Neural cell (in vitro differentiated cells): ENCODE data around the gene ALS2. TPM values are rescaled to one million over a fixed set of nuclear protein-coding genes. Genes with fewer than 3 reads are reported as not detected.

ENCODE experiments used
- H2AFZ ChIP-seq: fragments of 200-600, 300-800 bp; sonication (generic), shearing (Covaris generic); 2 replicates; pipeline ENCODE4 v1.6.0; 2014; ENCODE audit warnings: low read depth, mild to moderate bottlenecking, antibody characterized with exemption, low read length, moderate library complexity
- H3F3A ChIP-seq: fragments of 200-600 bp; shearing (Covaris generic); 2 replicates; pipeline ENCODE4 v1.6.1; 2016; ENCODE audit warnings: mild to moderate bottlenecking, moderate library complexity, mixed read lengths, antibody characterized with exemption, low read length; ENCODE audit not compliant: insufficient read depth, poor library complexity, severe bottlenecking
- H3K27ac ChIP-seq: fragments of 200-600, 300-800 bp; sonication (generic), shearing (Covaris generic); 2 replicates; pipeline ENCODE4 v1.5.1; 2014; ENCODE audit warnings: mild to moderate bottlenecking, low read length, moderate library complexity
- H3K27me3 ChIP-seq: fragments of 300-800, 200-600 bp; sonication (generic), shearing (Covaris generic); 2 replicates; pipeline ENCODE4 v1.6.0; 2014; ENCODE audit warnings: mild to moderate bottlenecking, low read depth, low read length, moderate library complexity; ENCODE audit not compliant: insufficient read depth
- H3K36me3 ChIP-seq: fragments of 300-800, 200-600 bp; sonication (generic), shearing (Covaris generic); 2 replicates; pipeline ENCODE4 v1.5.1; 2014; ENCODE audit warnings: mild to moderate bottlenecking, antibody characterized with exemption, low read length, moderate library complexity; ENCODE audit not compliant: insufficient read depth
- H3K4me2 ChIP-seq: fragments of 300-800, 200-600 bp; sonication (generic), shearing (Covaris generic); 2 replicates; pipeline ENCODE4 v1.6.0; 2014; ENCODE audit warnings: mild to moderate bottlenecking, low read length
- H3K4me3 ChIP-seq: fragments of 300-800, 200-600 bp; sonication (generic), shearing (Covaris generic); 2 replicates; pipeline ENCODE4 v1.5.1; 2014; ENCODE audit warnings: mild to moderate bottlenecking, low read length, moderate library complexity
- H3K79me2 ChIP-seq: fragments of 200-600 bp; shearing (Covaris generic); replicated peaks from 2 replicates; pipeline ENCODE4 v1.6.0; 2014; ENCODE audit warnings: mild to moderate bottlenecking, low read length, moderate library complexity; ENCODE audit not compliant: insufficient read depth
- H3K9ac ChIP-seq: fragments of 300-800, 200-600 bp; sonication (generic), shearing (Covaris generic); 2 replicates; pipeline ENCODE4 v1.6.1; 2016; ENCODE audit warnings: mild to moderate bottlenecking, low read length, mixed read lengths
- H3K9me2 ChIP-seq: fragments of 200-600 bp; shearing (Covaris generic); 2 replicates; pipeline ENCODE4 v1.6.1; 2016; ENCODE audit warnings: mild to moderate bottlenecking, low read length, mixed read lengths; ENCODE audit not compliant: insufficient read depth
- H3K9me3 ChIP-seq: fragments of 200-600, 300-800 bp; sonication (generic), shearing (Covaris generic); 2 replicates; pipeline ENCODE4 v1.6.1; 2016; ENCODE audit warnings: mild to moderate bottlenecking, mixed run types, low read length, moderate library complexity, mixed read lengths
- H4K20me1 ChIP-seq: fragments of 200-600 bp; shearing (Covaris generic); 2 replicates; pipeline ENCODE4 v1.6.1; 2016; ENCODE audit warnings: mild to moderate bottlenecking, mixed run types; ENCODE audit not compliant: insufficient read depth
- EP300 ChIP-seq: fragments of 450-650 bp; conservative IDR thresholded peaks from 2 replicates; pipeline ENCODE4 v1.6.1; 2014; ENCODE audit warnings: antibody characterized with exemption, mild to moderate bottlenecking, moderate library complexity; ENCODE audit not compliant: poor library complexity, severe bottlenecking
- EZH2 ChIP-seq: fragments of 200-600, 300-800 bp; shearing (Covaris generic), sonication (generic); IDR thresholded peaks from 2 replicates; pipeline ENCODE4 v1.6.1; 2014; ENCODE audit warnings: antibody characterized with exemption, low read length, borderline replicate concordance, mild to moderate bottlenecking; ENCODE audit not compliant: insufficient read depth, poor library complexity, severe bottlenecking
- MXI1 ChIP-seq: fragments of 450-650 bp; conservative IDR thresholded peaks from 2 replicates; pipeline ENCODE4 v1.6.1; 2014; ENCODE audit warnings: antibody characterized with exemption, mild to moderate bottlenecking; ENCODE audit not compliant: poor library complexity, severe bottlenecking
- POLR2AphosphoS5 ChIP-seq: IDR thresholded peaks from 2 replicates; pipeline ENCODE4 v1.6.1; 2012
- RAD21 ChIP-seq: fragments of 450-650 bp; conservative IDR thresholded peaks from 2 replicates; pipeline ENCODE4 v1.6.1; 2014; ENCODE audit warnings: antibody characterized with exemption, mild to moderate bottlenecking, moderate library complexity
- SMC3 ChIP-seq: fragments of 450-650 bp; conservative IDR thresholded peaks from 2 replicates; pipeline ENCODE4 v1.6.1; 2014; ENCODE audit warnings: antibody characterized with exemption, mild to moderate bottlenecking, moderate library complexity; ENCODE audit not compliant: poor library complexity
- TAF1 ChIP-seq: IDR thresholded peaks from 2 replicates; pipeline ENCODE4 v1.6.1; 2012; ENCODE audit warnings: low read depth
- polyA plus RNA-seq: library from polyadenylated mRNA; depleted of rRNA; stranded (reverse); fragments of >200 nt; gene quantifications from 2 replicates; pipeline ENCODE4 v1.2.3, GENCODE V29; 2014
- TF ChIP-seq, protein P1 (sequence below): fragments of 450-650 bp; IDR thresholded peaks from 2 replicates; pipeline ENCODE4 v1.5.1; 2014; ENCODE audit warnings: antibody characterized with exemption, mild to moderate bottlenecking, moderate library complexity; ENCODE audit not compliant: poor library complexity, severe bottlenecking
- TF ChIP-seq, protein P2 (sequence below): IDR thresholded peaks from 2 replicates; pipeline ENCODE4 v1.6.1; 2012; ENCODE audit warnings: borderline replicate concordance

Gene ALS2
- polyA plus RNA-seq, 1 donor from 2014 or later = 26.3 TPM

DNA sequence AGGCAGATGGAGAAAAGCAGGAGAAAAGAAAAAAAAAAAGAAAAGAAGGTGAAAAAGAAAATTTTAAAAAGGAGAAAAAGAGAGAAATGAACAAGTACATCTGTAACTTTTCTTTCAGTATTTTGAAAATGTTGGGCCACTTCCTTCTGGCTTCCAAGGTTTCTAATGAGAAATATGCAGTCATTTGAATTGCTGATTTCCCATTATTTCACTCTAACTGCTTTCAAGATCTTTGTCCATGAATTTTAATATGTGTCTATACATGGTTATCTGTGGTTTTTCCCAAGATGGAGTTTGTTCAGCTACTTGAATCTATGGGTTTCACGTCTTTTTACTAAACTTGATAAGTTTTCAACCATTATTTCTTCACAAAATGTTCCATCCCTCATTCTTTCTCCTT is 68.0 kb downstream of the ALS2 start (continued):
- TF ChIP-seq RAD21 = no peak

DNA sequence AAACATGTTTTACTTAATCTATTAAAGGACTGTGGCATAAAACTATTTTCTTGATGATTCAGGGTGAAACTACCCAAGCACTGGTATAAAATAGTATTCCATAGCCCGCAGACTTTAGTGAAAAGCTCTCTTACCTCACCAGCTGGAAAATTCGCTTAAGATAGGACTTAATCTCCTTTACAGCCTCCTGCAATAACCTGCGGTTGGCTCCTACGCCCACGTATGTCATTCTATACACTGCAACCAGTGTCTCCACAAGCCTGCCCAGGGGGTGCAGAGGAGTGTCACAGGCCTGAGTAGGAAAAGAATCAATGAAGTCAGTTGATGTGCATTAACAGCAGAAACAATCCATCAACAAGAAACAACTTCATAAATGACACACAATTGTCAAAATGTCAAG is 71.0 kb downstream of the ALS2 start:
- no peaks in the 10 kb centered on the region for H3F3A ChIP-seq
- TF ChIP-seq SMC3 (no peak), TAF1 (no peak)
- TF ChIP-seq, protein P1, sequence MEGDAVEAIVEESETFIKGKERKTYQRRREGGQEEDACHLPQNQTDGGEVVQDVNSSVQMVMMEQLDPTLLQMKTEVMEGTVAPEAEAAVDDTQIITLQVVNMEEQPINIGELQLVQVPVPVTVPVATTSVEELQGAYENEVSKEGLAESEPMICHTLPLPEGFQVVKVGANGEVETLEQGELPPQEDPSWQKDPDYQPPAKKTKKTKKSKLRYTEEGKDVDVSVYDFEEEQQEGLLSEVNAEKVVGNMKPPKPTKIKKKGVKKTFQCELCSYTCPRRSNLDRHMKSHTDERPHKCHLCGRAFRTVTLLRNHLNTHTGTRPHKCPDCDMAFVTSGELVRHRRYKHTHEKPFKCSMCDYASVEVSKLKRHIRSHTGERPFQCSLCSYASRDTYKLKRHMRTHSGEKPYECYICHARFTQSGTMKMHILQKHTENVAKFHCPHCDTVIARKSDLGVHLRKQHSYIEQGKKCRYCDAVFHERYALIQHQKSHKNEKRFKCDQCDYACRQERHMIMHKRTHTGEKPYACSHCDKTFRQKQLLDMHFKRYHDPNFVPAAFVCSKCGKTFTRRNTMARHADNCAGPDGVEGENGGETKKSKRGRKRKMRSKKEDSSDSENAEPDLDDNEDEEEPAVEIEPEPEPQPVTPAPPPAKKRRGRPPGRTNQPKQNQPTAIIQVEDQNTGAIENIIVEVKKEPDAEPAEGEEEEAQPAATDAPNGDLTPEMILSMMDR = no peak

DNA sequence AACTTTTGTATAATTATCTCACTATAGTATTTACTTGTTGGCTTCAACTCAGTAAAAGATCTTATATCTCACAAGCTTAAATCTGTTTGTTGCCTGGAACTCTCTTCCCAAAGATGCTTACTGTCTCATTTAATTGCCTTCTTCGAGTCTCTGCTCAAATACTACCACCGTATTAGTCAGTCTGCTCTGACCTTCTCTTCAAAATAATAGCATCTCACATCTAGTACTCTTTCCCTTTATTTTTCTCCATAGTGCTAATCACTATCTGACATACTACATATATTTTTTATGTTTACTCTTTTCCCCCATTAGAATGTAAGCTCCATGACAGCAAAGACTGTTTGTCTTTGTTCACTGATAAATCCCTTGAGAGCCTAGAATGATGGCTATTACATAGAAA is 71.7 kb downstream of the ALS2 start:
- H3K9me2 ChIP-seq = no peaks in the 10 kb centered on the region
- H3K4me2 ChIP-seq = no peak overlapping the region
- H3K36me3 ChIP-seq = peaks cover 11% of the 10 kb centered on the region
- no peaks in the 10 kb centered on the region for H3K79me2 ChIP-seq
- H3K9me3 ChIP-seq = no peaks in the 10 kb centered on the region
- H3K27ac ChIP-seq = no peak overlapping the region
- H3K4me3 ChIP-seq = no peak overlapping the region
- TF ChIP-seq MXI1 (no peak), RAD21 (no peak), SMC3 (no peak), TAF1 (no peak), EP300 (no peak), EZH2 (no peak), POLR2AphosphoS5 (no peak)
- TF ChIP-seq, protein P1 = no peak
- TF ChIP-seq, protein P2, sequence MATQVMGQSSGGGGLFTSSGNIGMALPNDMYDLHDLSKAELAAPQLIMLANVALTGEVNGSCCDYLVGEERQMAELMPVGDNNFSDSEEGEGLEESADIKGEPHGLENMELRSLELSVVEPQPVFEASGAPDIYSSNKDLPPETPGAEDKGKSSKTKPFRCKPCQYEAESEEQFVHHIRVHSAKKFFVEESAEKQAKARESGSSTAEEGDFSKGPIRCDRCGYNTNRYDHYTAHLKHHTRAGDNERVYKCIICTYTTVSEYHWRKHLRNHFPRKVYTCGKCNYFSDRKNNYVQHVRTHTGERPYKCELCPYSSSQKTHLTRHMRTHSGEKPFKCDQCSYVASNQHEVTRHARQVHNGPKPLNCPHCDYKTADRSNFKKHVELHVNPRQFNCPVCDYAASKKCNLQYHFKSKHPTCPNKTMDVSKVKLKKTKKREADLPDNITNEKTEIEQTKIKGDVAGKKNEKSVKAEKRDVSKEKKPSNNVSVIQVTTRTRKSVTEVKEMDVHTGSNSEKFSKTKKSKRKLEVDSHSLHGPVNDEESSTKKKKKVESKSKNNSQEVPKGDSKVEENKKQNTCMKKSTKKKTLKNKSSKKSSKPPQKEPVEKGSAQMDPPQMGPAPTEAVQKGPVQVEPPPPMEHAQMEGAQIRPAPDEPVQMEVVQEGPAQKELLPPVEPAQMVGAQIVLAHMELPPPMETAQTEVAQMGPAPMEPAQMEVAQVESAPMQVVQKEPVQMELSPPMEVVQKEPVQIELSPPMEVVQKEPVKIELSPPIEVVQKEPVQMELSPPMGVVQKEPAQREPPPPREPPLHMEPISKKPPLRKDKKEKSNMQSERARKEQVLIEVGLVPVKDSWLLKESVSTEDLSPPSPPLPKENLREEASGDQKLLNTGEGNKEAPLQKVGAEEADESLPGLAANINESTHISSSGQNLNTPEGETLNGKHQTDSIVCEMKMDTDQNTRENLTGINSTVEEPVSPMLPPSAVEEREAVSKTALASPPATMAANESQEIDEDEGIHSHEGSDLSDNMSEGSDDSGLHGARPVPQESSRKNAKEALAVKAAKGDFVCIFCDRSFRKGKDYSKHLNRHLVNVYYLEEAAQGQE = no peak
- no peaks in the 10 kb centered on the region for H4K20me1 ChIP-seq
- H3F3A ChIP-seq = no peaks in the 10 kb centered on the region
- no peaks in the 10 kb centered on the region for H3K27me3 ChIP-seq
- H3K9ac ChIP-seq = no peak overlapping the region
- H2AFZ ChIP-seq = no peak overlapping the region

More for the DNA sequence above, 71.0 kb downstream of the ALS2 start:
- H3K36me3 ChIP-seq = peaks cover 15% of the 10 kb centered on the region
- no peaks in the 10 kb centered on the region for H3K9me2 ChIP-seq
- H3K27me3 ChIP-seq = no peaks in the 10 kb centered on the region
- H3K27ac ChIP-seq = no peak overlapping the region
- H3K4me3 ChIP-seq = no peak overlapping the region
- no peak overlapping the region for H3K4me2 ChIP-seq
- H3K79me2 ChIP-seq = no peaks in the 10 kb centered on the region
- H4K20me1 ChIP-seq = no peaks in the 10 kb centered on the region
- H3K9me3 ChIP-seq = no peaks in the 10 kb centered on the region
- H2AFZ ChIP-seq = no peak overlapping the region
- no peak overlapping the region for H3K9ac ChIP-seq
